NCI-H226 (cell line): Measurements from ENCODE around the gene MATN1.

Experiments
- DNase-seq: peaks from one replicate; pipeline ENCODE4 v3.0.0-alpha.2; 2015

MATN1 gene

DNA sequence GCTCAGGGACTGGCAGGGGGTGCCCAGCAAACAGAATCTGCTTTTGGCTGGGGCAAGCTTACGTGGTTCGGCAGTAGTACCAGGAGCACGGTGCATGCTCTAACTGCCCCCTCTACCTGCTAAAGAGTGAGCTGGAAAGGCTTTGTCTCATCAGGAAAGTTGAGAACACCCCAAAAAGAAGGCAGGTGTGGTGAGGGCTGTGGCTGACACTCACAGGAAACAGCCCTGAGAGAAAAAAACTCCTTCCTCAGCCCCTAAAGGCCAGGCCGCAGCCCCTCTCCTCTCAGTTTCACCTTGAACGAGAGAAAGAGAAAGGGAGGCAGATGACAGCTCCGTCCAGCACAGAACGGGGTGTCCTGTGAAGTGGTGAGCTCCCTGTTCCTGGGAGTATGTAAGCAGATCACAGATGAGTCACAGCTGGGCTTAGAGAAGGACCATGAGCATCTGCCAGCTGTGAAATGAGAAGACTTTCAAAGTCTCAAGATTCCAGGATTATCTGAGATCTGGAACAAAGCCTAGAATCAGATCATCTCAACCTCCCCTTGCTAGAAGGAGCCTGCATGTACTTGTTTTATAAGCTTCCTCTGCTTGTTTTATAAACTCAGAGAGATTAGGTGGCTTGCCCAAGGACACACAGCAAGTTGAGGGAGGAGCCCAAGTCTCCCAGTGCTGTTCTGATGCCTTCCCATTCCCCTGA, 20.8 kb upstream of the MATN1 start:
- peak; percentile 40 for DNase-seq

- DNase-seq, result no peak
These were observed 20.2 kb upstream of the MATN1 start for GRCh38 chr1:30743584-30744059.

GRCh38 chr1:30742963-30743559, 19.7 kb upstream of the MATN1 start:
- DNase-seq, result no peak

- DNase-seq, result no peak
These were observed 19.0 kb upstream of the MATN1 start for GRCh38 chr1:30742300-30742962.

- DNase-seq, result no peak
These were observed 18.0 kb upstream of the MATN1 start for GRCh38 chr1:30741239-30741894.

DNA sequence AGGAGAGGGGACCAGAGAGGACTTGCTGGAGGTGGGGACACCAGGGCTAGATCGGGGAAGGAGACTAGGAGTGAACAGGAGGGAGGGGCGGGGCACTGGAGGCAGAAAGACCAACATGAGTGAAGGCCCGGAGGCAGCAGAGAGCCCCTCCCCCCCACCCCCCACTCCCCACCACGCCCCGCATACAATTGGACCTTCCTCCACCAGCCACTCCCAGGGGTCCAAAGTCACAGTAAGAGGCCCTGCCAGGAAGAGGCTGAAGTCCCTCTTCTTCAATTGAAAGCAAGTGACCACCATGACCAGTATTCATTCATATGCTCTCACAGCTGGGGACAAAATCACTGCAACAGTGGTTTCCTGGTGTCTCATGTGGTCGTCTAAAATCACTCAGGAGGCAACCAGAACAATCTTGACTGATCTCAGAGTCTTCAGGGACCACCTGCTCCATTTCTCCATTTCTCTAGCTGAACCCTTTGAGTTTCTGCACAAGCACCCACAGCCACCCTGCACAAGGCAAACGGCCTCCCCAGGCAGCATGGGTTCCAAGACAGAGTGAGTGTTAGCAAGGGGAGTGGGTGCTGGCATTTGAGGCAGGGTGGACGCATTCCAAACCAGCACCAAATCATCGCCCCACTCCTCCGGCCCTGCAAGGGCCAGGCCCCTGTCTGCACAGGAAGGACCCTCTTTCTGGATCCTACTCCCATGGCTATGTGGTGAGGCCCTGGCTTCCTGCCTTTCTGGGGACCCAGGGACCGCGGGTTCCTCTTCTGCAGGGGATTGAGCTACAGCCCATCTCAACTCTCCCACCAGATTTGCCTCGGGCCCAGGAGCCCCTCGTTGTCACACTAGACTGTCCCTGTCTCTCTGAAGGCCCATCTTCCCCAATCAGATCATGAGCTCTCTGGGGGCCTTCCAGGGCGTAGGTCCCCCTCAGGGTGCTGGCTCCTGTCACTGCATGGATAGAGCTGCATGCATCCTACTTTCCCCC, 17.2 kb upstream of the MATN1 start:
- DNase-seq, result no peak

GRCh38 chr1:30739601-30740000, 16.2 kb upstream of the MATN1 start:
- no peak for DNase-seq

- DNase-seq, result no peak
These were observed 15.6 kb upstream of the MATN1 start for GRCh38 chr1:30738715-30739559.

- peak; percentile 10 for DNase-seq
These were observed 14.8 kb upstream of the MATN1 start for GRCh38 chr1:30738040-30738714.

- no peak for DNase-seq
These were observed 14.1 kb upstream of the MATN1 start for GRCh38 chr1:30737357-30738039.

DNA sequence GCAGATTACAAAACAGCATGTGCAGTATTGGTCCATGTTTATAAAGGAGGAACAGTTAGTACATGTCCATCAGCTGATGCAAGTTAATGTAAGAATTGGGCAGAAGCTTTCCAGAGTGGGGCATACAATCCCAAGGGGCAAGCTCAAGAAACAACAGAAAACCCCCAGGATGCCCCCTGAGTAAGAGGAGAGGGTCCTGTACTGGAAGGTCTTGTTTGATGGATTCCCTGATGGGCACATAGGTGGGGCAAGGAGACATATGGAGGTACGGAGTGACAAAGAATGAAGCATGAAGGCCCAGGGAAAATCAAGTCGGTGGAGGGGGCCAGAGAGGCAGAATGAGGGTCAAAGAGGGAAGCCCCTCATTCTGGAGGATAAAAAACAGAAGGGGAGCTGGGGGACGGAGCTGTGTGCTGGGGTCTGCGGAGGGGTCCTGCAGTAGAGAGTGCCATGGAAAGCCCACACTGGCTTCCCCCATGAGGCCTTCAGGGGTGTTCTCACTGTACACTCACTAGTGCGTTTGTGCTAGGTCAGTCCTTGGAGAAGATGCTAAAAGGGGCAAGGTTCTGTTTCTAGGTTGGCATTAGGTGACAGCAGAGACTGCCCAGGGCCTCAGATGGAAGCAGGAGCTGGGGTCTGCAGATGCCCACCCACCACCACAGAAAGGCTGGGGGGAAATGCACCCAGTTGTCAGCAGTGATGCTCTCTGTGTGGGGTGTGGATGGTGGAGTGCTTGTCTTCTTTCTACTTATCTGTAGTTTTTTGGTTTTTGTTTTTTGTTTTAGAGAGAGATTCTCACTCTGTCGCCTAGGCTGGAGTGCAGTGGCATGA, 12.5 kb upstream of the MATN1 start:
- no peak for DNase-seq

GRCh38 chr1:30735124-30735523, 11.7 kb upstream of the MATN1 start:
- DNase-seq, result no peak

DNA sequence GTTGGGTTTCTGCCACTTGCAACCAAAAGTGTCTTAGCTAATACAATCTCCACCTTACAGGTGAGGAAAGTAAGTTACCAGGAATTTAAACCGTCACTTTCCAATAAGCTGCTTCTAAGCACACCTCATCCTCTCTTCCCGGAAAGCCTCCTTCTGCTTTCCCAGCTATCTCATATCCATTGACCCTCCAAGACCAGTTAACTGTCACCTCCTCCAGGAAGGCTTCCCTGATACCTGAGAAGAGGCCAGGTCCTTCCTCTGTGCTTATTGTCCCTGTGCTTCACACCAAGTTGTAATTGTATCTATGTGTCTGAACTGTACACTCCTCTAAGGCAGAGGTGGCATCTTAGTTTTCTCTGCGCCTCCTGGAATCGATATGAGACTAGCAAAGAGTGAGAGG, 11.2 kb upstream of the MATN1 start:
- DNase-seq, result no peak

DNA sequence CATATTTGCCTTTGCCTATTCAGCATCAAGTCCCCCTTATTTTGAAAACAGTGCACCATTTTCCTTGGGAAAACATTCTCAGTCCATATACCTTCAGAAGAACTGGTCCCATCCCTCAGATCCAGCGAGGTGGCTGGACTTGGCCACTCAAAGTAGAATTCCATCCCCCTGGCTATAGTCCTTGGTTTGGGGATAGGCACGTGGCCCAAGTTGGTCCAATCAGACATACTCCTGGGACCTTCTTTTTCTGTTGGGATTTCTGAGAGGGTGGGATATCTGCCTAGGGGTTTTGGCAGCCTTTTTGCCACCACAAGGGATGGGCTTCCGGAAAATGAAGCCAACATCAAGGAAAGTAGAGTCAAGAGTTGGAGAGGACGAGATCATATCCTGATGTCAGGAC, 10.7 kb upstream of the MATN1 start:
- DNase-seq, result no peak

GRCh38 chr1:30733493-30733892, 10.1 kb upstream of the MATN1 start:
- no peak for DNase-seq

GRCh38 chr1:30732277-30732996, 9.1 kb upstream of the MATN1 start:
- no peak for DNase-seq

DNA sequence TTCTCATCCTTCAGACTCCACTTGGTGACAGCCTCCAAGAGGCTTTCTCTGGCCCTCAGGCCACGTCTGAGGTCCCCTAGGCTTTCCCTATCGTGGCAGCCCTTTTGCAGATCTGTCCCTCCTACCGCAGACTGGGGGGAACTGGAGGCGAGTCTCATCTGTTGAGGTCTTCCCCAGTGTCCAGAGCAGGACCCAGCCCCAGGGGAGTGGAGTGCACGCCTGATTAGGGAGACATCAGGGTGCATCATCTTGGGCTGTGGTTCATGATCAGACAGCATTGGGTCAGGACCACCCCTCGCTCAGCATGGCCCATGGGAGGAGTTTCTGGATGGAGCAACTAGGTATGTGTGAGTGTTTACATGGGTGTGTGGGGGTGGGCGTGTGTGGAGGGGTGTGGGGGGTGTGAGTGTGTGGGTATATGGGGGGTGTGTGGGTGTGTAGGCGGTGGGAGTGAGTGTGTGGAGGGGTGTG, 8.5 kb upstream of the MATN1 start:
- no peak for DNase-seq

GRCh38 chr1:30731109-30731805, 7.9 kb upstream of the MATN1 start:
- DNase-seq, result no peak
